Stimulated activated CD4-positive, alpha-beta T cell treated with anti-CD3 and anti-CD28 coated beads, Interleukin-2, amount 100 ng/mL, for 24 hours (primary cell): ENCODE data around the gene TBC1D13.
"Not testable (repeated sequence)": the region's sequence is repeated elsewhere in the genome, so short reads cannot be mapped to it uniquely, and the experiment has no call there.

Source experiments
- DNase-seq, 2 donors: peaks; one replicate each; pipeline ENCODE4 v3.0.0-alpha.2; 2020

The TBC1D13 gene

DNA sequence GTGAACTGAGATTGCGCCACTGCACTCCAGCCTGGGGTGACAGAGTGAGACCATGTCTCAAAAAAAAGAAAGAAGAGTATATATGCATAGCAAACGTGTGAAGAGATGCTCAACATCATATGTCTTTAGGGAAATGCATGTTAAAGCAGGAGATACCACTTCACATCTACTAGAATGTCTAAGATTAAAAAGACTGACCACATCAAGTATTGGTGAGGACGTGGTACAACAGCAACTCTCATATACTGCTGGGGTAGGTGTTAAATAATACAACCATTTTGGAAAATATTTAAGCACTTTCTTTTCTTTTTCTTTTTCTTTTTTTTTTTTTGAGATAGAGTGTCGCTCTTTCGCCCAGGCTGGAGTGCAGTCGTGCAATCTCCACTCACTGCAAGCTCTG is 1.6 kb upstream of the TBC1D13 start:
- no peak for DNase-seq

DNA sequence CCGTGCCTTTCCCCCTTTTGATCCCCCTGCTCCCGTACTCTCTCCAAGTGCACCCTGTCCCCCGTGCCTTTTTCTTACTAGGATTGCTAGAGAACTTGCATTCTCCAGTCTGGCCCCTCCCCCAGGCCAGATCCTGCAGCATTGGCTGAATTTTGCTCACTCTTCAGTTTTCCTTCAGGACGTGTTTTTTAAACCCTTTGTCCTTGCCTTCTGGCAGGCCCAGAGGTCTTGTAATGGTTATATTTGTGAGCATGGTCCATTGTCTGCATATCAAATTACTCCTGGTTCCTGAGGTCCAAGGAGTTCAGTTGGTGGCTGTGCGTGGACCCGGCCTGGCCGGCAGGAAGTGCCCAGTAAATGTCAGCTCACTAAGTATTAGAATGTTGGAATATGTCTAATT is 606 bp downstream of the TBC1D13 start:
- peak; percentile 18 to 31 for DNase-seq

DNA sequence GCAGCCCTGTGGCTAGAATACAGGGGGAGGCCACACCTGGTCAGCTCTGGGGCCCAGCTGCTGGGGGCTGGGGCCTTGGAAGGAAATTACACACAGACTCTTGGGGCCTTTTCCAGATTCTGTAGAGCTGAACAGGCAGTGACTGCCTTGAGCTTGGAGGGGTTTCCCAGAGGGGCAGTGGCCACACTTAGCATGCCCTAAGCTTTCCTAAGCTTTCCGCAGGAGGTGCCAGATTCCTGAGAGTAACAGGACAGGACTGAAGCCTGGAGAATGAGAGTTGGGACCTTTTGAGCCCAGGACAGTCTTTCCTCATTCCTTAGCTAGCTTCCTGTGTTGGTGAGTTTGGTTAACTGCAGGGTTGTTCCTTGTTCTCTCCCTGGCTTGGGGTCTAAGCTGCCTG is 1.4 kb downstream of the TBC1D13 start:
- DNase-seq, result no peak

DNA sequence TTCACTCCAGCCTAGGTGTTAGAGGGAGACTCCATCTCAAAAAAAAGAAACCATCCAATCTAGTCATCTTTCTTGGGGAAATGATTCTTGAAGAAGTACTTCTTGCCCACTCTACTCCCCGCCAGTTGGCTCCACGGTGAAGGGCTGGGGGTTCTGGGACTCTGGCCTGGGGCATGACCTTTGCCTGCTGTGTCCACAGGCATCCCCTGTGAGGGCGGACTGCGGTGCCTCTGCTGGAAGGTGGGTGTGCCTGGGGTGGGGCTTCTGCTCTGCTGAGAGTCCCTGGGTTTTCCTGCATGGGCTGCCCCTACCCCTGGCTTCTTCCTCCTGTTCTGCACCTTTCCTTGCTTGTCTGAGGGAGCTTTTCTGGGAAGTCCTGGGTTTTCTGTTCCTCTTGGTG is 3.5 kb downstream of the TBC1D13 start:
- no peak for DNase-seq

DNA sequence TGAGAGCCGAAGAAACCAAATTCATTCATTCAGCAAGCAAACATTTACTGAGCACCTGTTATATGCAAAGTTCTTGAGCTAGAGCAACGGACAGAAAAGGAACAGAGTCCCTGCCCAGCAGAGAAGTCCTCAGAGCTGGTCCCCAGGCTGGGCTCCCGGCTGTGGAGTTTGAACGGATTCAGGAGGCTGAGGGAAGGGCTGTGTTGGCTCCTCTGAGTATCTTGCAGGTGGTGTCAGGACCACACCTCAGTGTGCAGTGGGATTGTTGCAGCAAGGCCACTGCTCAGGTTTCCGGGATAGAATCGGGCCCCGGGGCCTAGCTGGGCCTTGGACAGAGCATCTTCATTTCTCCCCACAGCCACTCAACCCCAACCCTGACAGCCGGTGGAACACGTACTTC is 5.1 kb downstream of the TBC1D13 start:
- no peak for DNase-seq

DNA sequence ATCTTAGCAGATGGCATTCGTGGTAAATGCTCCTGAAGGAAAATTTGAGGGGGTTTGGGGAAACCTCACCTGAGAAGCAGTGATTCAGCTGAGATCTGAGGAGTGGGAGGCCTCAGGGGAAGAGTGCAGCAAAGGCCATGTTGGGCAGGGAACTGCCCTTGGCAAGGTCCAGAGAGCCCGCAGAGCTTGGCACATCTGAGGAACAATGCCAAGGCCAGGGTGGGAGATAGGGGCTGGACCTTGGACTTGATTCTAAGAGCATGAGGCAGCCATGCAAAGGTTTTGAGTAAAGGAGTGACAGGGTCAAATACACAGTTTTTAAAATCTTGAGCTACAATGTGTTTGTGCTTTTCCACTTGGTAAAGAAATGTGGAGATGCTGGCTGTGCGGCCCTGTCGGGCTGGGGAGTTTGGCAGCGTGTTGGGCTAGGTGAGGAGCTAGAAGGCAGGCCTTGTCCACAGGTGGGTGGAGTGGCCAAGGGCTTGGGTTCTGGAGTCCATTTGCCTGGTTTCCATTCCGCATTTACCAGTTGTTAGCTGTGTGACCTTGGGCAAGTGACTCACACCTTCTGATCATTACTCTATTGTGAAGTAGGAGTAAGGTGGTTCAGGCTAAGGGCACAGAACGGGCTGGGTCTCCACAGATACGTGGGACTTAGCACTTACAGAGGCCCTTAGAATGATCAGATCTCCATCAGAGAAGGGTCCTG is 6.1 kb downstream of the TBC1D13 start:
- no peak for DNase-seq

DNA sequence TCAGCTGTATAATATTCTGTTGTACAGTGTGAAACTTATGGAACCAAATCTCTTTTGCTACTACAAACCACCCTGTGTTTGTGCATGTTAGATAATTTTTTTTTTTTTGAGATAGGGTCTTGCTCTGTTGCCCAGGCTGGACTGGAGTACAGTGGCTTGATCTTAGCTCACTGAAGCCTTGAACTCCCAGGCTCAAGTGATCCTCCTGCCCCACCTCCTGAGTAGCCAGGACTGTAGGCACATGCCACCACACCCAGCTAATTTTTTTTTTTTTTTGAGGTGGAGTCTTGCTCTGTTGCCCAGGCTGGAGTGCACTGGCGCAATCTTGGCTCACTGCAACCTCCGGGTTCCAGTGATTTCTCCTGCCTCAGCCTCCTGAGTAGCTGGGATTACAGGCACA is 7.9 kb downstream of the TBC1D13 start:
- DNase-seq, result not testable (repeated sequence)

DNA sequence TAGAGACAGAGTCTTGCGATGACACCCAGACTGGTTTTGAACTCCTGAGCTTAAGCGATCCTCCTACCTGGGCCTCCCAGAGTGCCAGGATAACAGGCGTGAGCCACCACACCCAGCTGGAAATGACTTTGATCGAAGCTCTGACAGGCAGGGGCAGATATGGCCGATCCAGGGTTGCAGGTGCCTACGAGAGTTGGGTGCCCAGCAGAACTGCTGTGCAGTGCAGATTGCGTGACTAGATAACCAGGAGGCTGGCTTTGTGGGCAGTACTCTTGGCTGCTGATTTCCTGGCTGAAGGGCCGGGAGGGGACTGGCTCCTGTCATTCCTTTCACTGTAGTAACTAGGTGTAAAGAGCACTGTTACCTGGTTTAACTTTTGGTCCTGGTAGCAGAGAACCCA is 11.8 kb downstream of the TBC1D13 start:
- DNase-seq, result no peak

GRCh38 chr9:128800061-128800460 is 13.0 kb downstream of the TBC1D13 start:
- DNase-seq, result no peak

- no peak for DNase-seq
These were observed 15.4 kb downstream of the TBC1D13 start for GRCh38 chr9:128802482-128802881.

- DNase-seq, result no peak
These were observed 18.6 kb downstream of the TBC1D13 start for GRCh38 chr9:128805661-128806060.

GRCh38 chr9:128807827-128808226 is 20.8 kb downstream of the TBC1D13 start:
- DNase-seq, result no peak

DNA sequence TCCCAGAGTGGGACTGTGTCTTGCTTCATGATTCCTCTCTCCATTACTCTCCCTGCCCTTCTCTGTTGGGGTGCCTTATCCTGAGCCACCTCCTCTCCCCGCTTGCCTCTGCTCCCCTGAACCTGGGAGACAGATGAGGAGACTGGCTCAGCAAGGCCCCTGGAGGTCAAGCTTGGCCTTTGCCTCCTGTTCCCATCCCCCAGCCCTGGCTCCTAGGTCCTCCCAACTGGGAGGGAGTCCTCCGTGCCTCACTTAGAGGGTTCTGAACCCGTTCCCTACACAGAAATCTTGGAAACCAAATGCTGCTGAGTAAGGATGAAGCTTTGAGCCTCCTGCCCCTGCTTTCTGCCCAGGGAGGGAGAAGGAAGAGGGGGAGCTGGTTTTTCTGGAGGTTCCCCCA is 21.5 kb downstream of the TBC1D13 start:
- DNase-seq, result no peak

DNA sequence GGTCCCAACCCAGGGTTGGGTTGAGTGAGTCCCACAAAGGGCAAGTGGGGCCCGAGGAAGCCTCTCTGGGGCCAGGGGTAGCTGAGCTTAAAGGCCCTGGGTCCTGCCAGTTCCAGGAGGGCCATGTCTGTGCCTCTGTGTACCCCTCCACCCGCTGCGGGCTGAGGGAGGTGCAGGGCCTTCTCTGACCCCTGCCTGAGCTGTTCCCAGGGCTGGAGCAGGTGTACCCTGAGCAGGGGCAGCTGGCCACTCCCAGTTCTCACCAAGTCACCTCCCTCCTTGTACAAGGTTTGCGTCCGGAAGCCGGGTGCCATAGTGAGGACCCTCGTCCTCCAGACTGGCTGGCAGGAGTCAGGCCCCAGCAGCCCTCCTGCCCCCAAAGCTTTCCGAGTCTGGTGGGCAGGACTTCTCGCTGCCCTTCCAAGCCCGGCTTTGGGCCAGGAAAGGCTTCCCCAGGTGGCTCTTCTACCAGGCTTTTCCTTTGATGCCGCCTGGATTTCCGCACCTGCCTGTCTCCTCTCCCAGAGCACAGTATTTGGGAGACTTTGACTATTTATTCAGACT is 22.1 kb downstream of the TBC1D13 start:
- DNase-seq, result no peak

- DNase-seq, result no peak
These were observed 22.8 kb downstream of the TBC1D13 start for GRCh38 chr9:128809831-128810230.

- no peak for DNase-seq
These were observed 23.8 kb downstream of the TBC1D13 start for GRCh38 chr9:128810873-128811272.

DNA sequence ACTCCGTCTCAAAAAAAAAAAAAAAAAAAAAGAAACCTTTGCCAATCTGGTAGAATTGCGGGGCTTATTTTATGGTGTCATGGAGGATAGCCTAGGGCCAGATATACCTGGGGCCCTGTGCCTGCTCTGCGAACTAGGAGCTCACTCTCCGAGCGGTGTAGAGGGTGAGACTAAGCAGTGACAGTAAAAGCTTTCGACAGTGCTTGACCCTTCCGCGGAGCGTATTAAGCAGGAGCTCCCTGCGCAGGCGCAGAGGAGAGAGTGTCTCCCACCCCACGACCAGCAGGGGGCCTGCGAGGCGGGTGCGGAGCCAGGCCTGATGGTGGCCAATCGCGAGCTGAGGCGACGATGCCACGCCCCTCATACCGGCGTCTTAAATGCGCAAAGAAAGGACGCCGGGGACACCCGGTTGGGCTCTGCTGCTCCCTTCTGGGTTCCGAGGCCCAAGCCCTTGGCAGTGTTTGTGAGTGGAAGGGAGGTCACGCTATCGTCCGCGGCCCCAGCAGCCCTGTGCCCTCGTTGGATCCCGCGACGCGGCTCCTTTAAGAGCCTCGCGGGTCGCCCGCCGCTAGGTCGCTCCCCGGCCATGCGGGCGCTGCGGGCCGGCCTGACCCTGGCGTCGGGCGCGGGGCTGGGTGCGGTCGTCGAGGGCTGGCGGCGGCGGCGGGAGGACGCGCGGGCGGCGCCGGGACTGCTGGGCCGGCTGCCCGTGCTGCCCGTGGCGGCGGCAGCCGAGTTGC is 31.2 kb downstream of the TBC1D13 start, which contains the start of gene ENDOG:
ENDOG (plus strand) TSS at position 402 of the 740 bp plus-strand sequence; CDS start at position 587, 185 bp downstream.
- DNase-seq, result peak; percentile 98 to 99

GRCh38 chr9:128818839-128819715 is 32.0 kb downstream of the TBC1D13 start:
- peak; percentile 50 to 58 for DNase-seq

DNA sequence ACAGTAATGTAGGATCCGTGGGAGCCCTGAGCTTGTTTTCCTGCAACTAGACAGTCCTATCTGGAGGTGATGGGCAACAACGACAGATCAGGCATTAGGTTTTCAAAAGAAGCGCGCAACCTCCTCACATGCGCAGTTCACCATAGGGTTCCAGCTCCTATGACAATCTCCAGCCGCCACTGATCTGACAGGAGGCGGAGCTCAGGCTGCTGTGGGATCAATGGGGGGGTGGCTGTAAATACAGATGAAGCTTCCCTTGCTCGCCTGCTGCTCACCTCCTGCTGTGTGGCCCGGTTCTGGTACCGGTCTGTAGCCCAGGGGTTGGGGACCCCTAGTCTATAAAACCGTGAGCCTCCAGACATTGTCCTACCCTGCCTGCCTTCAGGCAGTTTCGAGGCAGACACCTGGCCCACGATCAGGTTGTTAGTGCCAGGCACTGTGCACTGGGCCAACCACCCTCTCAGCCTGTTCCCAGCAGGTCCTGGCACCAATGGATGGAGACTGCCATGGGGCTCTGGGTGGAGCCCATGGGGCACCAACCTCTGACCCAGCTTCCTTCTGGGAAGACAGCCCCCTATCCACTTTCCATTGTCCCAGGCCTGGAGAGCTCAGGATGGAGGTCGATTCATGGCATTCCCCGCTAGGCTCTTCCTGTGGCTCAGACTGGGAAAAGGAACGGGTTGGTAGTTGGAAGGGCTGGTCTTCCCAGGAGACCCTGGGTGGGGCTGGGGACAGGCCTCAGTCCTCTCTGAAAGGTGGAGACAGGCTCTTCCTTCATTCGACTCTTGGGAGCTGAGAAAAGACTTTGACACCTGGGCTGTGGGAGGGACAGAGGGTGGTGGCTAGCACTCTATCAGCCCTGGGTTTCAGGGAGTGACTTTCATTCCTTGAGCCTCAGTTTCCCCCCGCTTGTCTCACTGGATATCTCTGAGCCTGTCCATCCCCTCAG is 32.9 kb downstream of the TBC1D13 start:
- no peak for DNase-seq

DNA sequence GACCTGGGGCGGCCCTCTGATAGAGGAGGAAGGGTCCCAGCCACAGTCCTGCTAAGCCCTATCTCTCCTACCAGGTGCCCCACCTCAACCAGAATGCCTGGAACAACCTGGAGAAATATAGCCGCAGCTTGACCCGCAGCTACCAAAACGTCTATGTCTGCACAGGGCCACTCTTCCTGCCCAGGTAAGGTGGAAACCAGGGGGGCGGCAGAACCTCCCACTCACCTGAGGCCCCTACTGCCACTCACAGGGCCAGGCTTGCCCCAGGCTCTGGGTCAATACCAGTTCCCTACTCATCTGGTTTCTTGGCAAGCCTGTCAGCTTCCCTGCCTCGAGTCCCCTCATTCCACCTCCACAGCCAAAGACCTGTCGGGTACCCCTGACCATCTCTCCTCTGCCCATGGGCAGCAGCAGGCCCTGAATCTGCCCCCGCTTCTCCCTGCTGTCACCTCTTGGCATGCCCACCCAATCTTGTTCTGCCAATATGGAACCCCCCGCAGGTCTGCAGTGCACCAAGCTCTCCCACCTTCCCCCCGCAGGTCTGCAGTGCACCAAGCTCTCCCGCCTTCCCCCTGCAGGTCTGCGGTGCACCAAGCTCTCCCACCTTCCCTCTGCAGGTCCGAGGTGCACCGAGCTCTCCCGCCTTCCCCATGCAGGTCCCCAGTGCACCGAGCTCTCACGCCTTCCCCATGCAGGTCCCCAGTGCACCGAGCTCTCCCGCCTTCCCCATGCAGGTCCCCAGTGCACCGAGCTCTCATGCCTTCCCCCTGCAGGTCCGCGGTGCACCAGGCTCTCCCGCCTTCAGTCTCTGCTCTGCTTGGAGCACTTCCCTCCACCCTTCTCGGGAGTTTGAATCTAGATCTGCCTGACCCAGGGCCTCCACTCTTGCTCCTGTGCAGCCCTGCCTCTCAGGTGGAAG is 33.9 kb downstream of the TBC1D13 start:
- DNase-seq, result no peak
